ENCODE data around the gene CFD. TPM values are rescaled to one million over a fixed set of nuclear protein-coding genes. Genes with fewer than 3 reads are reported as not detected.

CFD gene
- total RNA-seq, 1 donor from 2014 or later, result not detected

DNA sequence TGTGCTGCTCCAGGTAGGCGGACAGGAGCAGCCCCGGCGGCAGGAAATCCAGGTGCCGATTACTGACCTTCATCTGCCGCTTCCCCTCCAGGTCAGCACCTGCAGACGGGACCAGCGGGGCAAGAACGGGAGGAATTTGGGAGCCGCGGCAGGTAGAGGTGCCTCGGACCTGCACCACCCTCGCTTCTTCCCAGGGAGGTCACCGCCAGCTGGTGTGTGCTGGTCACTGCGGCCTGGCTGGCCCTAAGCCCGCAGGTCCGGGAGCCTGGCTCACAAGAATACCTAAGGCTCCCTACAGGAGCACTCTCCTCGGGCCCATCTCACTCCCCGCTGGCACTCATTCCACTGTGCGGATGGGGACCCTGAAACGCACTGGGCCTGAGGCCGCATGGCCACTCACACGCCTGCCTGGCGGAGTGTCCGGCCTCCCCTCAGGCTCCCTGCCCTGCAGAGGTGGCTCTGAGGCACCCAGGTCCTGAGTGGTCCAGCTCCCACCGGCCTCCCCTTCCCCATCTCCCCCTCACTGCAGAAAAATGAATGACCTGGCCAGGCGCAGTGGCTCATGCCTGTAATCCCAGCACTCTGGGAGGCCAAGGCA lies 38.1 kb downstream of the CFD start:
- Histone ChIP-seq H2AFZ (replicated peaks) (no peak overlapping the region), H3K27ac (no peak overlapping the region), H3K4me3 (no peak overlapping the region), H3F3A (ENCODE audit: low read depth) (peaks cover 19% of the 10 kb centered on the region), H3K79me2 (ENCODE audit: low read depth) (peaks cover 9% of the 10 kb centered on the region), H3K27me3 (no peaks in the 10 kb centered on the region), H3K4me1 (peaks cover under 1% of the 10 kb centered on the region), H3K9me3 (ENCODE audit: low read depth) (no peaks in the 10 kb centered on the region), H3K4me2 (no peak overlapping the region), H3K36me3 (no peaks in the 10 kb centered on the region), H4K20me1 (ENCODE audit: low read depth) (peaks cover 43% of the 10 kb centered on the region), H3K9ac (no peak overlapping the region)
- no peak for TF ChIP-seq EZH2phosphoT487 (IDR thresholded peaks at IDR 0.05)
- TF ChIP-seq, protein P1, sequence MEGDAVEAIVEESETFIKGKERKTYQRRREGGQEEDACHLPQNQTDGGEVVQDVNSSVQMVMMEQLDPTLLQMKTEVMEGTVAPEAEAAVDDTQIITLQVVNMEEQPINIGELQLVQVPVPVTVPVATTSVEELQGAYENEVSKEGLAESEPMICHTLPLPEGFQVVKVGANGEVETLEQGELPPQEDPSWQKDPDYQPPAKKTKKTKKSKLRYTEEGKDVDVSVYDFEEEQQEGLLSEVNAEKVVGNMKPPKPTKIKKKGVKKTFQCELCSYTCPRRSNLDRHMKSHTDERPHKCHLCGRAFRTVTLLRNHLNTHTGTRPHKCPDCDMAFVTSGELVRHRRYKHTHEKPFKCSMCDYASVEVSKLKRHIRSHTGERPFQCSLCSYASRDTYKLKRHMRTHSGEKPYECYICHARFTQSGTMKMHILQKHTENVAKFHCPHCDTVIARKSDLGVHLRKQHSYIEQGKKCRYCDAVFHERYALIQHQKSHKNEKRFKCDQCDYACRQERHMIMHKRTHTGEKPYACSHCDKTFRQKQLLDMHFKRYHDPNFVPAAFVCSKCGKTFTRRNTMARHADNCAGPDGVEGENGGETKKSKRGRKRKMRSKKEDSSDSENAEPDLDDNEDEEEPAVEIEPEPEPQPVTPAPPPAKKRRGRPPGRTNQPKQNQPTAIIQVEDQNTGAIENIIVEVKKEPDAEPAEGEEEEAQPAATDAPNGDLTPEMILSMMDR (IDR thresholded peaks at IDR 0.05), result peak; percentile 30
- Mint-ChIP-seq H3K27ac (no peak overlapping the region), H3K4me1 (peaks cover 21% of the 10 kb centered on the region), H3K9me3 (no peaks in the 10 kb centered on the region), H3K4me3 (no peak overlapping the region), H3K36me3 (peaks cover 1% of the 10 kb centered on the region), H3K27me3 (ENCODE audit: insufficient read depth, low read depth) (peaks cover 9% of the 10 kb centered on the region)
- DNase-seq (ENCODE audit: low spot score), result peak; percentile 59

GRCh38 chr19:898663-899062 lies 39.2 kb downstream of the CFD start:
- Histone ChIP-seq H3K27ac (no peak overlapping the region), H3K9me3 (ENCODE audit: low read depth) (no peaks in the 10 kb centered on the region), H3F3A (ENCODE audit: low read depth) (peaks cover 27% of the 10 kb centered on the region), H4K20me1 (ENCODE audit: low read depth) (peaks cover 54% of the 10 kb centered on the region), H3K9ac (no peak overlapping the region), H2AFZ (replicated peaks) (no peak overlapping the region), H3K4me3 (no peak overlapping the region), H3K79me2 (ENCODE audit: low read depth) (peaks cover 15% of the 10 kb centered on the region), H3K4me1 (peaks cover 10% of the 10 kb centered on the region), H3K4me2 (no peak overlapping the region), H3K36me3 (no peaks in the 10 kb centered on the region), H3K27me3 (no peaks in the 10 kb centered on the region)
- TF ChIP-seq, protein P1 (IDR thresholded peaks at IDR 0.05), result no peak
- TF ChIP-seq EZH2 (IDR thresholded peaks at IDR 0.05) (no peak), EZH2phosphoT487 (IDR thresholded peaks at IDR 0.05) (no peak)
- H3K27ac Mint-ChIP-seq, result peak overlapping the region; percentile 58
- H3K27me3 Mint-ChIP-seq (ENCODE audit: insufficient read depth, low read depth), result peaks cover 4% of the 10 kb centered on the region
- peak; percentile 54 for DNase-seq (ENCODE audit: low spot score)
- H3K4me1 Mint-ChIP-seq, result peaks cover 22% of the 10 kb centered on the region
- H3K4me3 Mint-ChIP-seq, result no peak overlapping the region
- peaks cover 1% of the 10 kb centered on the region for H3K36me3 Mint-ChIP-seq
- no peaks in the 10 kb centered on the region for H3K9me3 Mint-ChIP-seq

- peaks cover 27% of the 10 kb centered on the region for H3K4me1 Mint-ChIP-seq
- Histone ChIP-seq H3K4me3 (no peak overlapping the region), H3F3A (ENCODE audit: low read depth) (peaks cover 27% of the 10 kb centered on the region), H2AFZ (replicated peaks) (no peak overlapping the region), H3K9me3 (ENCODE audit: low read depth) (no peaks in the 10 kb centered on the region), H3K27me3 (no peaks in the 10 kb centered on the region), H3K36me3 (no peaks in the 10 kb centered on the region), H3K27ac (no peak overlapping the region), H3K4me1 (peaks cover 10% of the 10 kb centered on the region), H3K4me2 (no peak overlapping the region), H3K79me2 (ENCODE audit: low read depth) (peaks cover 18% of the 10 kb centered on the region), H4K20me1 (ENCODE audit: low read depth) (peaks cover 62% of the 10 kb centered on the region), H3K9ac (no peak overlapping the region)
- peaks cover 1% of the 10 kb centered on the region for H3K36me3 Mint-ChIP-seq
- H3K4me3 Mint-ChIP-seq, result no peak overlapping the region
- no peak for TF ChIP-seq EZH2phosphoT487 (IDR thresholded peaks at IDR 0.05)
- TF ChIP-seq EZH2 (IDR thresholded peaks at IDR 0.05), result no peak
- TF ChIP-seq, protein P1 (IDR thresholded peaks at IDR 0.05), result no peak
- no peak overlapping the region for H3K27ac Mint-ChIP-seq
- DNase-seq (ENCODE audit: low spot score), result no peak
- peaks cover 2% of the 10 kb centered on the region for H3K27me3 Mint-ChIP-seq (ENCODE audit: insufficient read depth, low read depth)
- H3K9me3 Mint-ChIP-seq, result no peaks in the 10 kb centered on the region
Observed at GRCh38 chr19:899336-900042, 40.0 kb downstream of the CFD start.
